Measurements from ENCODE around the gene RIPOR3. TPM values are rescaled to one million over a fixed set of nuclear protein-coding genes. Genes with fewer than 3 reads are reported as not detected.

RIPOR3 gene
- total and polyA plus RNA-seq, 2 experiments from 2014 or later, result 5.6 to 5.7 TPM

- peak overlapping the region; percentile 80 for H3K4me2 ChIP-seq
- TF ChIP-seq EZH2phosphoT487 (IDR thresholded peaks at IDR 0.05; ENCODE audit: low read depth, severe bottlenecking, unreplicated experiment), result no peak
- no peak for TF ChIP-seq CTCF (IDR thresholded peaks at IDR 0.05; ENCODE audit: poor library complexity)
- no peak for TF ChIP-seq EZH2 (IDR thresholded peaks at IDR 0.05; ENCODE audit: borderline replicate concordance)
- H3K27me3 ChIP-seq, result no peaks in the 10 kb centered on the region
- DNase-seq (ENCODE audit: low spot score), result no peak
- no peaks in the 10 kb centered on the region for H3K36me3 ChIP-seq (replicated peaks; ENCODE audit: insufficient read depth, low read depth)
- H3K9me2 ChIP-seq (replicated peaks; ENCODE audit: insufficient read depth), result no peaks in the 10 kb centered on the region
- peaks cover 80% of the 10 kb centered on the region for H3K79me2 ChIP-seq
- WGBS (ENCODE audit: low lambda C conversion rate, missing lambda C conversion rate), result 86% methylated on average over 9 of the region's 9 CpGs
- H3K4me1 ChIP-seq (ENCODE audit: insufficient read depth), result peaks cover 36% of the 10 kb centered on the region
- no peak overlapping the region for H2AFZ ChIP-seq
- H3K27ac ChIP-seq, result peak overlapping the region; percentile 97
- no peaks in the 10 kb centered on the region for H4K20me1 ChIP-seq (ENCODE audit: insufficient read depth, poor library complexity, severe bottlenecking)
- H3K4me3 ChIP-seq, result no peak overlapping the region
- no peaks in the 10 kb centered on the region for H3K9me3 ChIP-seq (ENCODE audit: low read depth)
Measured at GRCh38 chr20:50734730-50735679, 43.7 kb upstream of the RIPOR3 start.

GRCh38 chr20:50733644-50734349, 42.5 kb upstream of the RIPOR3 start:
- Histone ChIP-seq H3K79me2 (peaks cover 73% of the 10 kb centered on the region), H3K27ac (peak overlapping the region; percentile 97), H2AFZ (no peak overlapping the region), H3K4me1 (ENCODE audit: insufficient read depth) (peaks cover 39% of the 10 kb centered on the region), H3K36me3 (replicated peaks; ENCODE audit: insufficient read depth, low read depth) (no peaks in the 10 kb centered on the region), H3K9me3 (ENCODE audit: low read depth) (no peaks in the 10 kb centered on the region), H4K20me1 (ENCODE audit: insufficient read depth, poor library complexity, severe bottlenecking) (no peaks in the 10 kb centered on the region), H3K4me2 (peak overlapping the region; percentile 80), H3K27me3 (no peaks in the 10 kb centered on the region), H3K9me2 (replicated peaks; ENCODE audit: insufficient read depth) (no peaks in the 10 kb centered on the region), H3K4me3 (peak overlapping the region; percentile 57)
- no peak for DNase-seq (ENCODE audit: low spot score)
- no peak for TF ChIP-seq CTCF (IDR thresholded peaks at IDR 0.05; ENCODE audit: poor library complexity)
- no peak for TF ChIP-seq EZH2phosphoT487 (IDR thresholded peaks at IDR 0.05; ENCODE audit: low read depth, severe bottlenecking, unreplicated experiment)
- no peak for TF ChIP-seq EZH2 (IDR thresholded peaks at IDR 0.05; ENCODE audit: borderline replicate concordance)
- 48% methylated on average over 1 of the region's 1 CpG for WGBS (ENCODE audit: low lambda C conversion rate, missing lambda C conversion rate)

- H3K4me1 ChIP-seq (ENCODE audit: insufficient read depth), result peaks cover 44% of the 10 kb centered on the region
- TF ChIP-seq CTCF (IDR thresholded peaks at IDR 0.05; ENCODE audit: poor library complexity), result no peak
- TF ChIP-seq EZH2 (IDR thresholded peaks at IDR 0.05; ENCODE audit: borderline replicate concordance), result no peak
- no peak for TF ChIP-seq EZH2phosphoT487 (IDR thresholded peaks at IDR 0.05; ENCODE audit: low read depth, severe bottlenecking, unreplicated experiment)
- WGBS (ENCODE audit: low lambda C conversion rate, missing lambda C conversion rate), result 4% methylated on average over 19 of the region's 29 CpGs
- H4K20me1 ChIP-seq (ENCODE audit: insufficient read depth, poor library complexity, severe bottlenecking), result no peaks in the 10 kb centered on the region
- peaks cover 56% of the 10 kb centered on the region for H3K79me2 ChIP-seq
- no peaks in the 10 kb centered on the region for H3K27me3 ChIP-seq
- no peaks in the 10 kb centered on the region for H3K36me3 ChIP-seq (replicated peaks; ENCODE audit: insufficient read depth, low read depth)
- peak overlapping the region; percentile 57 for H3K4me3 ChIP-seq
- peak overlapping the region; percentile 6 for H2AFZ ChIP-seq
- DNase-seq (ENCODE audit: low spot score), result no peak
- no peaks in the 10 kb centered on the region for H3K9me3 ChIP-seq (ENCODE audit: low read depth)
- H3K27ac ChIP-seq, result peak overlapping the region; percentile 97
- peak overlapping the region; percentile 80 for H3K4me2 ChIP-seq
- H3K9me2 ChIP-seq (replicated peaks; ENCODE audit: insufficient read depth), result no peaks in the 10 kb centered on the region
Measured at GRCh38 chr20:50731930-50732690, 40.8 kb upstream of the RIPOR3 start.

Data from hepatocyte (in vitro differentiated cells).